AG10803 (cell line): ENCODE results near the gene ITPRIP.

Source experiments
- DNase-seq: peaks from one replicate; pipeline ENCODE4 v3.0.0; 2010; ENCODE audit warnings: low read depth
- H3K4me3 ChIP-seq: 2 replicates; pipeline ENCODE4 v1.5.1; 2011; ENCODE audit warnings: mild to moderate bottlenecking, low read length, control low read depth
- CTCF ChIP-seq: conservative IDR thresholded peaks from 2 replicates; pipeline ENCODE4 v1.5.1; 2011; ENCODE audit warnings: mild to moderate bottlenecking, low read length, control low read depth, inconsistent platforms

ITPRIP gene

GRCh38 chr10:104288355-104288754 lies 49.9 kb downstream of the ITPRIP start:
- TF ChIP-seq CTCF = no peak
- no peak overlapping the region for H3K4me3 ChIP-seq
- no peak for DNase-seq

GRCh38 chr10:104286939-104287338 lies 51.3 kb downstream of the ITPRIP start:
- no peak overlapping the region for H3K4me3 ChIP-seq
- DNase-seq = no peak
- TF ChIP-seq CTCF = no peak

- TF ChIP-seq CTCF = no peak
- DNase-seq = no peak
- no peak overlapping the region for H3K4me3 ChIP-seq
These were observed 53.4 kb downstream of the ITPRIP start for GRCh38 chr10:104284846-104285245.

- DNase-seq = no peak
- no peak for TF ChIP-seq CTCF
These were observed 56.6 kb downstream of the ITPRIP start for GRCh38 chr10:104281694-104282093.

DNA sequence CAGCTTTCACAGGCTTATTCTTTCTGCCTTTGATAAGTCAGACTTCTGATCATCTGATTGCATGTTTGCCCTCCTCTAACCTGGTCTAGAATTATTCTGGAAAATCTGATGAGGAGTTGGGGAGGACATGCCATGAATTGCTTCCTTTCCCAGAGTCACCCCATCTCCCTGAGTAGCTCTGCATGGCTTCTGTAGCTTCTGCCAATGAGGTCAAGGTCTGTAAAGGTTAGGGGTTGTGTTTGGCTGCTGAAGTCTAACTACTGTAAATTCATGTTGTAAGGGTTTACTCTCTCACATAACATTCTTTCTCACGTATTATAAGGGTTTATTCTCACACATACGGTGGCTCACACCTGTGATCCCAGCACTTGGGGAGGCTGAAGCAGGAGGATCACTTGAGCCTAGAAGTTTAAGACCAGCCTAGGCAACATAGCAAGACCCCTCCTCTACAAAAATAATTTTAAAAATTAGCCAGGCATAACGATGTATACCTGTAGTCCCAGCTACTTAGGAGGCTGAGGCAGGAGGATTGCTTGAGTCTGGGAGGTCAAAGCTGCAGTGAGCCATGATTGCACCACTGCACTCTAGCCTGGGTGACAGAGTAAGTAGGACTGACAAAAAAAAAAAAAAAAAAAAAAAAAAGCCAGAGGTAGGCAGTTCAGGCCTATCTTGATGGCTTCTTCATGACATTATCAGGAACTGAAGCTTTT lies 58.6 kb downstream of the ITPRIP start:
- TF ChIP-seq CTCF = no peak
- no peak for DNase-seq
- no peak overlapping the region for H3K4me3 ChIP-seq

More at GRCh38 chr10:104281694-104282093, 56.6 kb downstream of the ITPRIP start:
- no peak overlapping the region for H3K4me3 ChIP-seq

GRCh38 chr10:104277785-104278184 lies 60.5 kb downstream of the ITPRIP start:
- DNase-seq = no peak

More at GRCh38 chr10:104277785-104278184, 60.5 kb downstream of the ITPRIP start:
- no peak overlapping the region for H3K4me3 ChIP-seq
- TF ChIP-seq CTCF = no peak
